Cerebellar nuclear complex (tissue), 1 donor: ENCODE measurements around the gene LIN54.
A peak's percentile ranks its signal among the peaks of the same experiment; 100 is the strongest.
"Not testable (repeated sequence)": the region's sequence is repeated elsewhere in the genome, so short reads cannot be mapped to it uniquely, and the experiment has no call there.

Experiments used
- DNase-seq, 2 experiments: peaks; one replicate each; lab custom pipeline; 2025; lab: John Stamatoyannopoulos, UW

LIN54 gene

DNA sequence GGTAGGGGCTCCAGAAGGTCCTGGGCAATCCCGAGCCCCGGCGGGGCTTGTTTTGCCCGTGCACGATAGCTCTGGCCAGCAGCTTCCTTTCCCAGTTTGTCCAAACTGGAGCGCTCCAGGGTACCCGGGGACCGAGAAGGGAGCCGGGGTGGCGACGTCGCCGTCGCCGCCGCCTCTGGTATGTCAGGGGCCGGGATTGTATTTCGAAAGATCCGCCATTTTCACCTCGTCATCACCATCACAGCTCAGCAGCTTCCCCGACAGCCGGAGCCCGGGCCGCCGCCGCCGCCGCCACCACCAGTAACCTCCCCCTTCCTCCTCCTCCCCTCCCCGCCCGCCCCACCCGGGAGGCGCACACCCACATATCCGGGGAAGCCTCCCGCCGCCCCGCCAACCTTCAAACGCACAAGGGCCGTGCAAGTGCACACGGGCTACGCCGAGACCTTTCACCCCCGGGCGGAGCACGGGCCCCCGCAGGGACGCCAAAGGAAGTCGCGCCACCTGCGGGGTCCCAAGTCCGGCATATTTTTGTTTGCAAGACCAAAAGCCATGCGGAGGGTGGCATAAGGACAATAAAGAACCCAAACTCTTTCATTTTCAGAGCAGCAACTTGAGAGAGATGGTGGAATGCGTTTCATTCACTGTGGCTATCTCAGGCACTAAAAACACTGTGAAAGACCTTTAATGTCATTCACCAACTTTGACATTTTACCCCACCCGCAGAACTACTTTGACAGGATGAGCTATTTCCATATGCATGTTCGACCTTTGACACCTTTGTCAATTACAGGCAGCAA is at the start of gene LIN54:
TSS of gene LIN54 (minus strand) at position 302 of the 797 bp plus-strand sequence. CDS start 25,979 bp downstream, outside the sequence.
- DNase-seq: no peak

DNA sequence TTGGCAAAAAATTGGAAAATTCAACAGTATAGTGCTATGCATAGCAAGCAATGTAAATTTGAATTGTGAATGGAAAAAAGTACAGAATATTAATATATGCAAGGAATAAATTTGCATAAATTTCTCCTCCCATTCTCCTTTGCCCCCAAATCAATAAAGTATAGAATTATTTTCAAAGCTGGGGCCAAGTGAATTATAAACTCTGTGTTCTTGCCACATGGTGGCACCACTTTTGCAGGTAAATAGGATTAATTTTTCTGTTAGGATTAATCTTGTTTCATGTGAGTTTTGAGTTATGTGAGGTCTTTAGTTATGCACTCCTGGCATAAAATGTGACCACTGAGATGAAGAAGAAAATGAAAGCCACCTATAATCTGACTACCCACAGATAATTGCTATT is 44.3 kb upstream of the LIN54 start:
- DNase-seq: no peak

DNA sequence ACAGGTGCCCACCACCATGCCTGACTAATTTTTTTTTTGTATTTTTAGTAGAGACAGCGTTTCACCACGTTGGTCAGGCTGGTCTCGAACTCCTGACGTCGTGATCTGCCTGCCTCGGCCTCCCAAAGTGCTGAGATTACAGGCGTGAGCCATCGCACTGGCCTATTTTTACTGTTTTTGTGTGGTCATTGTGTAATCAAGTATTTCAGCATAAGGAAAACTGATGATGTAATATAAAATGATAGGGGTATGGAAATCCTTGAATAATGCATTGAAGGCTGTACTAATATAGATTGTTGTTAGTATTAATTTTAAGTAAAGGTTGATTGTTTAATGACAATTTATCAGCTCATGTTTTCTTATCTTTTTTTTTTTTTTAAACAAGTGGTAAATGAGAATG is 38.2 kb upstream of the LIN54 start:
- not testable (repeated sequence) for DNase-seq

DNA sequence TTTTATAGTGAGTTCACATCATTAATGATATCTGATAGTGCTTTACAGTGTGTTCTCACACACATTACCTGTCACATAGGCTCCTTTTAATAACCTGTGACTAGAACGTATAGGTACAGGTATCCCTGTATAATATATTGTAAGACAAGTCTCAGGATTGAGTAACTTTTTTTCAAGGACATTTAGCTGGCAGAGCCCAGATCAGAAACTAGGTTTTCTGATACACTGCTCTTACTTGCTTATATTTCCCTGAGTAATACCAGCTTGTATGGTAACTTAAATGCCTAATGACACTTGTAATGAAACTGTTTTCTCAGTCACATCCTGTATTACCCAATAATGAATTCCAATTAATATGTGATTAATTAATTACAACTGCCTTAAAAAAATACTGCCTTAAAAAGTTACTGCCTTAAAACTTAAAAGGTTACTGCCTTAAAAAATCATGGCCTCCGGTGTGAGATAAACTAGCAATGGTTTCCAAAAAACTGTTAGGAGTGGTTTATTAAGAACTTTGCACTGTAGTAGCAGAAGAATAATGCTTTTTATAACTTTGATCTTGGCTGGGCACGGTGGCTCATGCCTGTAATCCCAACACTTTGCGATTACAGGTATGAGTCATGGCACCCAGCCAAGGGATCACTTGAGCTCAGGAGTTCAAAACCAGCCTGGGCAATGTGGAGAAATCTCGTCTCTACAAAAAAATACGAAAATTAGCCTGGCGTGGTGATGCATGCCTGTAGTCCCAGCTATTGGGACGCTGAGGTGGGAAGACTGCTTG is 36.3 kb upstream of the LIN54 start:
- DNase-seq: no peak

DNA sequence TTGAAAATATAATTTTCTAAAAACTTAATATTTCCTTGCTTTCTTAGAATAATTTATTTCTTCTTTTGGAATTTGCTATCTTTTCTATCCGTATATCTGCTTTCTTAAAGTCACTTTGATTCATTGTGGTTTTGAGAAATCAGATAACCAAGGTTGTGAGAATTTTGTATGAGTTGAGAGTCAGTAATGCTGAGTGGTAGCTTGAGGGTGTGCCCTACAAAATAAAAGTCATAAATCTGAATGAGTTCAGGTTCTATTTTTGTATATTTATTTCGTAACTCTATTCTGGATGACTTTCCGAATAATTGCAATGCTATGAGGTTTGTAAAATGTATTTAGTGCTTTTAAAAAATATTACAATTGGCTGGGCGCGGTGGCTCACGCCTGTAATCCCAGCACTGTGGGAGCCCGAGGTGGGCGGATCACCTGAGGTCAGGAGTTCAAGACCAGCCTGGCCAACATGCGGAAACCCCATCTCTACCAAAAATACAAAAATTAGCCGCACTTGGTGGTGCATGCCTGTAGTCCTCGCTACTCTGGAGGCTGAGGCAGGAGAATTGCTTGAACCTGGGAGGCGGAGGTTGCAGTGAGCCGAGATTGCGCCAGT is 33.3 kb upstream of the LIN54 start:
- no peak for DNase-seq

DNA sequence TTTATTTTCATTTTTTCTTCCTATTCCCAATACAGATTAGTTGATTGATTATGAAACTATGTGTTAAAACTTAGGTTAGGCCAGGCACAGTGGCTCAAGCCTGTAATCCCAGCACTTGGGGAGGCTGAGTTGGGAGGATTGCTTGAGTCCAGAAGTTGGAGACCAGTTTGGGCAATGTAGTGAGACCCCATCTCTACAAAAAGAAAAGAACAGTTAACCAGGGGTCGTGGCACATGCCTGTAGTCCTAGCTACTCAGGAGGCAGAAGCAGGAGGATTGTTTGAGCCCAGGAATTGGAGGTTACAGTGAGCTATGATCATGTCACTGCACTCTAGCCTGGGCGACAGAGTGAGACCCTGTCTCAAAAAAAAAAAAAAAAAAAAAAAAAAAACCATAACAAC is 32.5 kb upstream of the LIN54 start:
- DNase-seq: not testable (repeated sequence)

DNA sequence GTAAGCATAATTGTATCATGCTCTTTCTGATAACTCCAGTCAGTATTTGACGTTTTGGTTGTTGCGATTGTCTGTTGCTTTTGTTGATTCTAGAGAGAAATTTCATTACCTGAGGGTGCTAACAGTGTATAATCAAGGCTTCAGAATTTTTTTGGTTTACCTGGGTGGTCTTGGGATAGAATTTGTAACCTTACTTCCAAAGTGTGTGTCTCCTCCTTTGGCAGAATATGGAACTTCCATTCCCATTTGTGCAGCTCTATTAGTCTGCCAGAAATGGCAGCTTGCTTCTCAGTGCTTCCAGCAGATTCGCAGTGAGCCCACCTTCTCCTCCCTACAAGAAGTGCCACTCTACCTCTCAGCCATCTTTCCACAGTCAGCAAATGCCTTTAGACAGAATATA is 29.6 kb upstream of the LIN54 start:
- DNase-seq: no peak

DNA sequence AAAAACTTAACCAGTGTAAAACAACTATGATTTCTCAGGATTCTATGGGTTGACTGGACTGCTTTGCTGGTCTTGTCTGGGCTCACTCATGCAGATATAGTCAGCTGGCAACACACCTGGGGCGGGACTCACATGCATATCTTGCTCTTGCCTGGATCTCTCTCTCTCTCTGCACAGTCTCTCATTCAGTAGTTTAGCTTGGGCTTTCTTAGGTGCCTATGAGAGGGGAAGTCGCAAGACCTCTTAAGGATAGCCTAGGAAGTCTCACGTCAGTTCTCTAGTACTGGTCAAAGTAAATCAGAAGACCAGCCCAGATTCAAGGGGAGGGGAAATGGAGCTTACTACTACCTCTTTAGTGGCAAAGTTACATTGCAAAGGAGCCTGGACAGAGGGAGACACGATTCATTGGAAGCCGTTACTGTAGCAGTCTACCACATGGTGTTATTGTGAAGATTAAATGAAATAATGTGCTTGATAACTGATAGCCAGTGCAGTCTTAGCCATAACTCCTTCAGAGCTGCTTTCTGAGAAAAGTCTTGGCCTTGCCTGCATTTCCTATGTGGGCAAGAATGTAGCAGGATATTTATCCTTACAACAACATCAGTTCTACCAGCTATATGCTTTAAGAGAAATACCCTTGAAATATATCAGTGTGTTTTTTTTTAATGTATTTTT is 26.5 kb upstream of the LIN54 start:
- no peak for DNase-seq

DNA sequence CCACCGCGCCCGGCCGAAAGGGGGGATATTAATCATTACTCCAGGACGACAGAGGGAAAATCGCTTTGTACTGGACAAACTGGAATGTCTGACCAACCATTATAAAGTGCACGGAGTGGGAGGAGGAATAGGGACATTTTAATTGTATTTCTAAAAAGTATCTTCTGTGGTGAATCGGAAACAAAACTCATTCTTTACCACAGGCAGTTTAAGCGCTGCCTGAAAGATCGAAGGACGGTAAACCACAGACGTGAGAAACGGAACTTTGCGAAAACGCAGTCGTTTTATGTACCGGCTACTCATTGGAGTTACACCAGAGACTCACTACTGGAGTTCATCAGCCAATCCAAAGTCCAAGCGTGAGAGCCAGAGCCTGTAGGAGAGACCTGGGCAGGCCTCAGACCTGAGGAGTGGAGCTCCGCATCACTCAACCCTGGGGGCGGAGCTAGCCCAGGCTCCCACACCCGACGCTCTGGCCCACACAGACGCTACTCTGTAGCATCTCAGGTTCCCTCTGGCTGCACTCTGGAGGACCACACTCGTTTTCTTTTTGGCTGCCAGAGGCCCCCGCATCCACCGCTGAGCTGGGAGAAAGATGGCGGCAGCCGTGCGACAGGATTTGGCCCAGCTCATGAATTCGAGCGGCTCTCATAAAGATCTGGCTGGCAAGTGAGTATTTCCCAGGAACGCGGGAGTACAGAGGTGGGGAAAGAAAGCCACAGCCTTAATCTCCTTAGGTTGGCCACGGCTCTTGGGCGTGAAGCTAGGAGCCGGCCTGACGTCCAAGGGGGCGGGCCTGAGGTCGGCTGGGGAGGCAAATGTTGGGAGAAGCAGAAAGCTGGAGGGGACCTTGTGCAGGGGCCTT is 24.2 kb upstream of the LIN54 start, which contains the start of gene COPS4:
TSS of gene COPS4 (plus strand) at position 554 of the 865 bp plus-strand sequence. CDS start at position 596, 42 bp downstream.
- peak; percentile 86 to 96 for DNase-seq

DNA sequence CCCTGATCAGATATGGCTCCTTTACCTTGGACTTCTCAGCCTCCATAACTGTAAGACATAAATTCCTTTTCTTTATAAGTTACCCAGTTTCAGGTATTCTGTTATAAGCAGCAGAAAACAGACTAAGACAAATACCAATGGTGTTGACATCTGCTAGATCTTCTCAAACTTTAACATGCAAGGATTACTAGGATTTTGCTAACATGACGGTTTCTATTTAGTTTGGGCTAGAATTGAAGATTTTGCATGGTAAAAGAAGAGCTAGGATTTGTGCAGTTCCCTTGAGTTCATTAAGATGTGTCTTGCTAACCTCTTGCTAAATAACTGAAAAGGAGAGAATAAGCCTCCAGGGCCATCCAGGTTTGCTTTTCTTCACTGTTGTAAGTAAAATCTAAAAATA is 19.1 kb upstream of the LIN54 start:
- no peak for DNase-seq

DNA sequence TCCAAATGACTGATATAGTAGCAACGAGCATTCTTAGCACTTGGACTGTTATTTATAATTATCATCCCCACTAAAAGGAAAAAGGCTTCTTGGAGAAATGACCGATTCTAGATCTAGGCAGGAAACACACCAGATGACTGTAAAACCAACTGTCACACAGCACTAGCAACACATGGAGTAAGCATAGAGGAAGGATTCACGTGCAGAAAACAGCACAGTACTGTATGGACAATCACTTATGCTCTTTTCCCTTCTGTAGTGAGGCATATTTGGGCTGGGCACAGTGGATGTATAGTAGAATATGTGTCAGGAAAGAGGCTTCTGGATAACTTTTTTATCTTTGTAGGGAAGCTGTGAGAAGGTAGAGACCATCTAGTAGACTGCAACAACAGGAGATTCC is 18.4 kb upstream of the LIN54 start:
- DNase-seq: no peak

DNA sequence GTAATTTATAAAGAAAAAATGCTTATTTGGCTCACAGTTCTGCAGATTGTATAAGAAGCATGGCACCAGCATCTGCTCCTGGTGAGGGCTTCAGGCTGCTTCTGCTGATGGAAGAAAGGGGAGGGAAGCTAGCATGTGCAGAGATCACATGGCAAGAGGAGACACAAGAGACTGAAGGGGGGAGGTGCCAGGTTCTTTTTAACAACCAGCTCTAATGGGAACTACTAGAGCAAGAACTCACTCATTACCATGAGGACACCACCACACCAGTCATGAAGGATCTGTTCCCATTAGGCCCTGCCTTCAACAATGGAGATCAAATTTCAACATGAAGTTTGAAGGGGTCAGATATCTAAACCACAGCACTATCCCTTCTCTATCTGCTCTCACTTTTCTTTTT is 14.9 kb upstream of the LIN54 start:
- DNase-seq: no peak

DNA sequence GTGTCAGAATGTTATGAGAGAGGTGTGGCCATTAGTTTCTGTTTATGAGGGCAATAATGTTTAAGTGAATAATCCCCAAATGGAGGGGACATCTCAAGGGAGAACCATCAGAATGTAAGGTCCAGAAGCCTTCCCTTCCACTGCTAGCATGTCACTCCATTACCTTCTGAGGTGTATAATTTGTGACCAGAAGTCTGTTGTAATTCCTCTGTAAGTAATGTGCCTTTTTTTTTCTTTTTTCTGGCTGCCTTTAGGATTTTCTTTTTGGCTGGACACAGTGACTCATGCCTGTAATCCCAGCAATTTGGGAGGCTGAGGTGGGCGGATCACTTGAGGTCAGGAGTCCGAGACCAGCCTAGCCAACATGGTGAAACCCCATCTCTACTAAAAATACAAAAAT is 13.6 kb upstream of the LIN54 start:
- DNase-seq: no peak

DNA sequence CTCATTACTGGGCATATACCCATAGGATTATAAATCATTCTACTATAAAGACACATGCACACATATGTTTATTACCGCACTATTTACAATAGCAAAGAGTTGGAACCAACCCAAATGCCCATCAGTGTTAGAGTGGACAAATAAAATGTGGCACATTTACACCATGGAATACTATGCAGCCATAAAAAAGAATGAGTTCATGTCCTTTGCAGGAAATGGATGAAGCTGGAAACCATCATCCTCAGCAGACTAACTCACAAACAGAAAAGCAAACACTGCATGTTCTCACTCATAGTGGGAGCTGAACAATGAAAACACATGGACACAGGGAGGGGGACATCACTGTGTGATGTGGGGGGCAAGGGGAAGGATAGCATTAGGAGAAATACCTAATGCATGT is 13.0 kb upstream of the LIN54 start:
- not testable (repeated sequence) for DNase-seq

DNA sequence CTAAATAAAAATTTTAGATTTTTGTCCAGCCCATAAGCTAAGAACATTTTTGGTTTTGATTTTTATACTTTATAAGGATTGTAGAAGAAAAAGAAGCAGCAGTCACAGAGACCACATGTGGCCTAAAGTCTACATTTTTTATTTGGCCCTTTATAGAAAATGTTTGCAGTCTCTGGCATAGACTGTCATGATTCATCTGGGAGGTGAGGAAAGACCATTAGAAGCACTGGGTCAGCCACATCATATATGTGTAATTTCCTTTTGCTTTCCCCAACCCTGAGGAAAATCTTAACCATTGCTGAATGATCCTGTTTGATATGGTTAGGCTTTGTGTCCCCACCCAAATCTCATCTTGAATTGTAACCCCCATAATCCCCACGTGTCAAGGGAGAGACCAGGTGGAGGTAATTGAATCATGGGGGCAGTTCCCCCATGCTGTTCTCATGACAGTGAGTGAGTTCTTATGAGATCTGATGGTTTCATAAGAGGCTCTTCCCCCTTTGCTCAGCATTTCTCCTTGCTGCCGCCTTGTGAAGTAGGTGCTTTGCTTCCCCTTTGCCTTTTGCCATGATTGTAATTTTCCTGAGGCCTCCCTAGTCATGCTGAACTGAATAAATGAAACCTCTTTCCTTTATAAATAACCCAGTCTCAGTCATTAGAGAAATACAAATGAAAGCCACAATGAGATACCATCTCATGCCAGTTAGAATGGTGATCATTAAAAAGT is 12.3 kb upstream of the LIN54 start:
- no peak for DNase-seq

DNA sequence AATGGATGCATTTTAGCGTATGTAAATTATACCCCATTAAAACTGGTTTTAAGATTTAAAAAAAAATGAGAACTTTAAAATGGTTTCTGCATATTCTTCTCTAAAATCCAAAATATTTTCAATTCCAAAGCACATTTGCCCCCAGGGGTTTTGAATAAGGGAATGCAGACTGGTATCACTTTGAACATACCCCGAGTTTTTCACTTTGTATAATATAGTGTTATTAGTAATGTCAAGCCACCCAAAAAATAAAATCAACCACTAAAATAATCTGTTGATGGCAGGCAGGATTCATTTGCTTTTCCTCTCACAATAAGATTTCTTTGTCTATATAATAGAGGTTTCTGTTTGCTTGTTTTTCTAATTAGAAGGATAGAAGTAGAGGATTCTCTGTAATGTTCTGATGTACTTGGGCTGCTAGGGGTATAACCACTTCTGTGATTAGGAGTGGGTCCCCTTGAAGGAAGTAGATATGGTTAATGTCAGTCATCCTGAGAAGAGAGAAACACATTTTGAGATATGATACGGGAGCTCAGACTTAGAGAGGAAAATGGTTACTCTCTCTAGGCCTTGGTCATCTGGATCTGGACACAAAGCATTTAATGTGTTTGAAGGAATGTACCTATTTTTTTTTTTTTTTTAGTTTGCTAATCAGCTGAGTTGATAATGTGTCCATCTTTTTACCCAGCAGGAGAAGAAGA is 9.3 kb upstream of the LIN54 start:
- DNase-seq: no peak

DNA sequence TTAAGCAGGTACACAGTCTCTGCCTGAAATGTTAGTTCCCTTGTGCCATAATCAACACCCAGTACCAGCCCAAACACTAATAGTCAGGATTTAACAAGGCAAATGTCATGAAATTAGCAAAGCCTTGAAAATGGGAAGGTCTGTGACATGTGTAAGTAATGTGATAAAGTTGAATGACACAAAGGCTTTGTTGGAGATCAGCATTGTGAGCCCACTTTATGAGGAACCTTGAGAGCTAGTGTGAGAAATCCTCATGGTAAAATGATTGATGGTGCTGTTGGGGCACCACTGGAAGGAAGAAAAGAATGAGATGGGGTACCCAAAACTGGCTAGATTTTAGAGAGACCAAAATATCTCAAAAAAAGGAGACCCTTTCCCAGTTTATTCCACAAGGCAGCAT is 3.3 kb upstream of the LIN54 start:
- DNase-seq: no peak

DNA sequence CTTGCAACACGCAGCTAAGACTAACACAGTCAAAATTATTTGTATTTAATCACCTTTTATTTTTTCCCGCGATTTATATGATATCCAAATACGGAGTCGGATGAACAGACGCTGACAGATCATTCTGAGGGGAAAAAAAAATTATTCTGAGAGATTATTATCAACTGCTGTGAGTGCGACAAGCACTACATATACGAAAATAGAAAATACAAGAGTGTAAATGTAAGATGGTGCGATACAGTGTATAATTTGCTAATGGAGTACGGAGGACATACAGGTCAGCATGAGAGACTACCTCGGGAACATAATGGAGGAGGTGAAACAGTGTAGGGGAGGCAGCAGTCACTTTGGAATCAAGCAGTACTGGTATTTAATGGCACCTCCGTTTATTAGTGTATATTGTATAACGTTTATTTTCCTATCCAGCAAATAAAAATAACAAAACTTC is 2.8 kb upstream of the LIN54 start:
- no peak for DNase-seq

DNA sequence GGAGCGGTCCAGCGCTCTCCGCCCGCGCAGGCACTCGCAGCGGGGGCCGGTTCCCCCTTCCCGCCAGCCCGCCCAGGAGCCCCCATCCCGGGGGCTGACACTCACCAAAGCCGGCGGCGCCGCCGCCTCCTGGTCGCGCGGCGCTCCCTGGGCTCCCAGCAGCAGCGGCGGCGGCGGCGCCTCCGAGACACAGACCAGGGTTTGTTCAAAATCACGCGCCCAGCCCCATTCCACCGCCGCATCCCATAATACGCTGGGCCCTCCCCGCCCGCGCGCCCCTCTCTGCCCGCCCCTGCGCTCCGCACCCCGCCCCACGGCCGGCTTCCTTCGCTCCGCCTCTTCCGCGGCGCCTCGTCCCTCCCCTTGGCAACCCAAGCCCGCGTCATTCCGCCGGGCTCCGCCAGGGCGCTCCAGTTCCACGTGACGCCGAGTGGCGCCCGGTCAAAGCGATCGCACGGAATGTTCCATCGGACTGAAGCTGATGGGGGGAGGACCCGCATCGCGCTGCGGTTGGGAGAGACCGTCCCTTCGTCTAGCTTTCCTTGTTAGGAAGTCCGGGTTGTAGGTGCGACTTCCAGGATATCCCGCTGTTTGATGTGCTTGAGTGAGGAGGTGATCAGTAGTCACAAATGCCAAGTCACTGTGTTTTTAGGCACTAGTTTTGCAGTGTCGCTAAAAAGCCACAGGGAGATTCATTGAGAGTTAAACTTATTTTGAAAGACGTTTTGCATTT is 2.2 kb upstream of the LIN54 start:
- DNase-seq: peak; percentile 91 to 93
